Superior temporal gyrus (tissue), 1 donor: ENCODE data around the gene CIAO1.
"Not testable (repeated sequence)": the region's sequence is repeated elsewhere in the genome, so short reads cannot be mapped to it uniquely, and the experiment has no call there.

Source experiments
- DNase-seq: peaks from one replicate; pipeline ENCODE4 v3.0.0-alpha.2; 2016; ENCODE audit errors: extremely low spot score

The CIAO1 gene

DNA sequence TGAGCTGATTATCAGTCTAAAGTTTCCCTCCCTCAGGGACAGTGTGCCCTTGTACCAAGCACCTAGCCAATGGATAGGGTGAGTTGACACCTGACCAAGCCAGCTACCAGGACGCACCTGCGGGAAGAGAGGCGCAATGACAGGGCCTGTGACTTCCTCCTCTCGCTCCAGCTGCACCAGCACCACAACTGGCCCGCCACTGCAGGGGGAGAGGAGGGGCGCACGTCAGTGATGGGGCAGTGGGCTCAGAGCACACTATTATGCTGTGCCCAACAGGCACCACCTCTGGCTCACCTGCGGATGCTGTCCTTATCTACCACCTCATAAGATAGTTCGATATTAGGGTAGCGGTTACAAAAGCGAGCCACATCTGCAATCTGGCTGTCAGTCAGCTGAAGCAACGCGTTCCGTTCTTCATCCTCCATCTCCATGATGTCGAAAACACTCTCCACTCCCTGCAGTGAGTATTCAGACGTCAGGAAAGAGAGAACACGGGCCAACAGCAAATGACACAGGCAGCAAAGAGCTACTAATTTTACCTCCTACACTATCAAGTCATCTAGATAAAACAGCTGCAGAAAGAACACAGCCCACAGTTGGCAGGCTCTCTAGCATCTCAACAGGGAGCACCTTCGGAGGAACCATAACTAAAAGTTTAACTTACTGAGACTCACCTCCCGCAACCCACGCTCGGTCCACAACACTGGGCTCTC lies 10.9 kb downstream of the CIAO1 start:
- no peak for DNase-seq

GRCh38 chr2:96287273-96287856 lies 21.3 kb downstream of the CIAO1 start:
- DNase-seq = no peak

- DNase-seq = no peak
Observed at GRCh38 chr2:96291751-96292150, 25.7 kb downstream of the CIAO1 start.

DNA sequence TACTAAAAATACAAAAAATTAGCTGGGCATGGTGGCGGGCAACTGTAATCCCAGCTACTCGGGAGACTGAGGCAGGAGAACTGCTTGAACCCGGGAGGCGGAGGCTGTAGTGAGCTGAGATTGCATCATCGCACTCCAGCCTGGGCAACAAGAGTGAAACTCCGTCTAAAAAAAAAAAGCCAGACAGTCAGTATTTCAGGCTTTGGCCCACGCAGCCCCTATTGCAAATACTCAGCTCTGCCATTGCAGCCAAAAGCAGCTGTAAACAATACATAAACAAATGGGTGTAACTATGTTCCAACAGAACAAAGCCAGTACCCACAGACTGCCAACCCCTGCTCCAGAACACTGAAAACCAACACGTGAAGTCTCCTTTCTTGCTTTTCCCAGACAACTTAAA lies 28.2 kb downstream of the CIAO1 start:
- DNase-seq = not testable (repeated sequence)

DNA sequence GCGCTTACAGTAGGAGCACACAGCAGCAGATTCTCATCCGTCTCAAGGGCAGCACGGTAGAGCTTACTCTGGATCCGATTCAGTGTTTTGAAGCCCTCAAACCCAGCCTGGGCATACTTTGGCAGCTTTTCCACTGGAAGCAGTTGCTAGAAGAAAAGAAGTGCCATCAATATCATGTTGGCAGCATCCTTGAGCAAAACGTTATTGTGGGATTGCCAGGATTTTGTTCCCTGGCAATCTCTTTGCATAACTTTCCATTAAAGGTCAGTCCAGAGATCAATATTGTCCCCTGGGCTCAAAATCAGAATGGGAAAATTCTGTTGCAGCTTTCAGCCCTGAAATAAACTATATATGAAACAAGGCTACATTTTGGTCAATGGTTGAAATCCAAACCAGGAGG lies 30.9 kb downstream of the CIAO1 start:
- no peak for DNase-seq

DNA sequence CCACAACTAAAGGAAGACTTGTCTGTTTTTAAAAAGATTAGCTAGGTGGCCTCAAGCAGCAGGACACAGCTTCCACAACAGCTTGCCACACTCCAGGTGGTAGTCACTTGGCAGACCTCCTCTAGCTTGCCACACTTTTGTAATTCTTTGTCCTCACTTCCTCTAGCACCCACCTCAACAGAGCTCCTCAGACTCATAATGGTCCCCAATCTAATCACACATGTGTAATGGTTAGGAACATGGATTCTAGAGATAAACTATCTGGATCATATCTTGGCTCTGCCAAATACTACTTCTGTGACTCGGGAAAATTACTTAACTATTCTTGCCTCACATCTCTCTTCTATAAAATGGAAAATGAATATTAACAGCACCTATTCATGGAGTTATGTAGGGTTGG lies 35.8 kb downstream of the CIAO1 start:
- no peak for DNase-seq

- no peak for DNase-seq
Observed at GRCh38 chr2:96304606-96305005, 38.6 kb downstream of the CIAO1 start.

DNA sequence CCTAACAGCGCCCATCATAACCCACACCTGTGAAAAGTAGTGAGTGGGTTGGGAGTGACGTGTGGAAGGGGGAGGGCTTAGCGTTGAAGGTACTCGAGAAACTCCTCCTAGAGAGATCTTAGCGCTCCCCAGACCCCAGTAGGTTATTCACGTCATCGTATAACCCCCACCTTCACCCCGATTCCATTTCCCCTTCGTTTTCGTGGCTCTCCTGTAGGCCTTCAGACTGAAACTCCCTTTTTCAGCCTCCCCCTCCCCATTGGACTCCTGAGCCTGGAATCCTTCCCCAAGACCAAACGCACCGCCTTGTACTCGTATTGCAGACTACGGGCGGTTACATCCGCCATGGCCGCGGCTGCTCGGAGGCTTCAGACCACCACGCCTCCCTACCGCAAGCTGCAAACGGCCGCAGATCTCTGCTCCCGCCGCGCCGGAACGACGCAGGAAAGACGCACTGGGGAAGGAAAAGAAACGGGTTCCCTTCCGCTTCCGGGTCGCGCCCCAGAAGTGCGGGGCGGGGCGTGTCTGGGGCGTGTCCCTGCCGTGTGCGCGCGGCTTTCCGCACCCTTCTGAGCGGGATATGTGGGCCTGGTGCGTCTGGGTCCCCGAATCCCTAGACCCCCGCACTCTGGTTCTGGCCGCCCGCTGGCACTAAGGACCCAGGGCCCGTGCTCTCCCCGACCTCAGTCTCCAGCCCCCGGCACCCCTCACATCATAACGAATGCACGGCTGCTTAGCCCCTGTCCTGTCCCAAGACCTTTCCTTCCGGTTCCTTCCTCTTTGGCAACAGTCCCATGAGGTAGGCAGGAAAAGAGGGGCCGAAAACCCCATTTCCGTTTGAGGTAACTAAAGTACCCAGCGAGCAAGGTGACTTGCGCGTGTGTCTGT lies 39.3 kb downstream of the CIAO1 start, which contains the start of gene SNRNP200:
Gene SNRNP200 (minus strand): TSS at position 456 of the 888 bp plus-strand sequence. CDS start 109 bp downstream, at position 347.
- DNase-seq = peak; percentile 92

DNA sequence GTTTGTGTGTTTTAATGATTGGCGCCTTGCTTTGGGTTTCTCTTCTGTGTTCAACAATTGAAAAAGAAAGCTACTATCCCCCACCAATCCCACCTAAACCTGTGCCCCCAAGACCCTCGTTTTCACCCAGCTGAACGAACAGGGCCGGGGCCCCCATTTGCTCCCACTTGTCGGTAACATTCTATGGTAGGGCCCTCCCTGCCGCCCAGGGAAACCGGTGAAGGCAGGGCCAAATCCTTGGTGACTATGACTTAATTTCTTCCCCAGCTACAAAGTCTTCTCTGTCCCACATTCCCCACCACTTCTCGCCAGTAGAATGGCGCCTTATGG lies 39.9 kb downstream of the CIAO1 start:
- no peak for DNase-seq

DNA sequence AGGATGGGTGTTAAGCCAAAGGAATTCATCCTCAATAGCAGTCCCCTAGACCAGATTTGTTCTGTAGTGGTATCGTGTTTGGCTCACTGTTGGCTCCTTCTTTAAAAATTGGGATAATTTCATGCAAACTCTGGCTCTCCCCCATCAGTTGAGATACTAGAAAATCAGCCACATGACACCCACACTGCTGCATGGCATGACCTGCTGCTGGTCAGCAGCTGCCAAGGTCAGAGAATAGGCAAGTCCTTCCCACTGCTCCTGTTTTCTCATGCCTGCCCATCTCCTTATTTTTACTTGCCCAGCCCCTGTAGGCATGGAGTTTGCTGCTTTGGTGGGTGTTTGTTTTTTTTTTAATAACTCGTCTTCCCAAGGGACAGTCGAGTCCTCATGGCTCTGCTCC lies 40.3 kb downstream of the CIAO1 start:
- DNase-seq = no peak

DNA sequence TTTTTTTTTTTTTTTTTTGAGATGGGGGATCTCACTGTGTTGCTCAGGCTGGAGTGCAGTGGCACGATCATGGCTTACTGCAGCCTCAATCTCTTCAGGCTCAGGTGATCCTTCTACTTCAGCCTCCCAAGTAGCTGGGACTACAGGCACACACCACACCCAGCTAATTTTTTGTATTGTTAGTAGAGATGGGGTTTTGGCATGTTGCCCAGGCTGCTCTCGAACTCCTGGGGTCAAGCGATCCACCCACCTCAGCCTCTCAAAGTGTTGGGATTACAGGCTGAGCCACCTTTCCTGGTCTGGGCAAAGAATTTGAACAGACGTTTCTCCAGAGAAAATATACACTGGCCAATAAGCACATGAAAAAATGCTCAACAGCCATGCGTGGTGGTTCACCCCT lies 42.2 kb downstream of the CIAO1 start:
- DNase-seq = no peak

- DNase-seq = no peak
Observed at GRCh38 chr2:96315005-96315399, 49.0 kb downstream of the CIAO1 start.

DNA sequence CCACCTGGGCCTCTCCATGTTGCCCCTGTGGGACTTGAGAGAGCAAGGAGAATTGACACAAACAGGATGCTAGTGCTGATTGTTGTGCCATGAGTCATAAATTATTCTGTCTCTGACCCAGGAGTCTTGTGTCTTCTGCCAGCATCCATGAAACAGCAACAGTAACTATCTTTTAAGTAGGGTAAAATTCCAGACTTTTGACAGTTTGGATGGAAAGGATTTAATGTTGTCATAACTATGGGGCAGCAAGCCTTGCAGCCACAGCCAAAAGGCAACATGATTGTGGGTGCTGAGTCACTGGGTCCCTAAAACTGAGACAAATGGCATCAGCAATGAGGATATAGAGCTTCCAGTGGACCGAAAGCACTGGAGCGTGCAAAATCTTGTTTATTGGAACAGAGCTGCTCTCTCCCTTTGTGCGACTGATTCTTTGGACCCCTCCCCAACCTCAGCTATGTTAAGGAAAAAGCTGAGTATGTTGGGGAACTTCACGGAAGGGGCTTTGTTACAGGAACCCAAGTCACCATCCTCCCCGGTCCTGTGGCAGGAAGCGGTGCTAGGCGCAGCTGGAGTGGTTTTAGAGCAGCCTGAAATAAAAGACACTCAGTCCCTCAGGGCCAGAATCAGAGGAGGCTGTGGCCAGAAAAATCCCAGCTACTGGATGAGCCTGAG lies 49.5 kb downstream of the CIAO1 start:
- DNase-seq = no peak

- no peak for DNase-seq
Observed at GRCh38 chr2:96316999-96317398, 51.0 kb downstream of the CIAO1 start.

DNA sequence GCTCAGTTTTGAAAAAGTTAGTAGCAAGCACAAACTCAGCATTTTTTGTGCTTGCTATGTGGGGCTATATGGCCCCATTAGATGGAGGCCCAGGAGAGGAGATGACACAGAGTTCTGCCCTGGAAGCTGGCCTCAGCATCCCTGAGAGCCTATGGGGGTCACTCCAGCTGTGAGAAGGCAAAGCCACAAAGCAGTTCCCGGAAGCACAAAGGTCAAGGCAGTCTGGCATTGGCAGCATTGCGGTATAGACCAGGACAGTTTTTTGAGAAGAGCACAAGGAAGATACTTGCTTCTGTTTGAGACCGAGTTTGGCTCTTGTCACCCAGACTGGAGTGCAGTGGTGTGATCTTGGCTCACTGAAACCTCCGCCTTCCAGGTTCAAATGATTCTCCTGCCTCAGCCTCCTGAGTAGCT lies 51.6 kb downstream of the CIAO1 start:
- no peak for DNase-seq

DNA sequence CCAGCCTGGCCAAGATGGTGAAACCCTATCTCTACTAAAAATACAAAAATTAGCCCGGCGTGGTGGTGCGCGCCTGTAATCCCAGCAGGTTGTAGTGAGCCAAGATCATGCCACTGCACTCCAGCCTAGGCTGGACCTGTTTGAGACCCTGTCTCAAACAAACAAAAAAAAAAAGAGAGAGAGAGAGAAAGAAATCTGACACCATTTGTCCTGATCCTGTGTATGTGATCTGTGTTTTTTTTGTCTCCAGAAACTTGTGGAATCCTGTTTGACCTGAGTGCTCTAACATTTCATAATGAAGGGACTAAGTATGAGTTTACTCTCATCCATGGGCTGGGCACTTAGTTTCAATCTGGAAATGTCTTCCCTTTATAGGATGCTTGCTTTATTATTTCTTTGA lies 52.7 kb downstream of the CIAO1 start:
- no peak for DNase-seq

DNA sequence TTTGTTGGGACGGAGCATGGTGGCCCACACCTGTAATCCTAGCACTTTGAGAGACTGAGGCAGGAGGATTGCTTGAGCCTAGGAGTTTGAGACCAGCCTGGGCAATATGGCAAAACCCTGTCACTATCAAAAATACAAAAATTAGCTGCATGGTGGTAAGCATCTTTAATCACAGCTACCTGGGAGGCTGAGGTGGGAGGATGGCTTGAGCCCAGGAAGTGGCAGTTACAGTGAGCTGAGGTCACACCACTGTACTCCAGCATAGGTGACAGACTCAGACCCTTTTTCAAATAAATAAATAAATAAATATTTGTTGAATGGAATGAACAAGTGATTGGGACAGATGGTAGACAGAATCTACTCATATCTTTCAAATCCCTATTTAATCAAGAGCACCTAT lies 53.4 kb downstream of the CIAO1 start:
- no peak for DNase-seq

DNA sequence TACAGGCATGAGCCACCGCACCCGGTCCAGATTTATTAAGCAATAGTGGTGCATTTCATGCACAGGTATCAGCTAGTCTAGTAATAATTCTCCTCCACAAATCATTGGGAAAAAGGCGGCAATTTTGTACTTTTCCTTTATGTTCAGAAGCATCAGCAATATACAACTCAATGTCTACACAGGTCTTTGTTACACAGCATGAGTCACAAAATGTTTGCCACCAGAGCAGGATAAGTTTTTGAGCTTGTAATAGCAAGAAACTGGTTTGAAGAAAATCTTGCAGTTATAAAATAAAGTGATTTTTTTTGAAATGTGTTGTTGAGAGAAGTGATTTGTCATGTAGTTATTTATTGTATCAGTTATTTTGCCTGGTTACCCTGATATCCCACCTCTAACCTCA lies 54.3 kb downstream of the CIAO1 start:
- no peak for DNase-seq

DNA sequence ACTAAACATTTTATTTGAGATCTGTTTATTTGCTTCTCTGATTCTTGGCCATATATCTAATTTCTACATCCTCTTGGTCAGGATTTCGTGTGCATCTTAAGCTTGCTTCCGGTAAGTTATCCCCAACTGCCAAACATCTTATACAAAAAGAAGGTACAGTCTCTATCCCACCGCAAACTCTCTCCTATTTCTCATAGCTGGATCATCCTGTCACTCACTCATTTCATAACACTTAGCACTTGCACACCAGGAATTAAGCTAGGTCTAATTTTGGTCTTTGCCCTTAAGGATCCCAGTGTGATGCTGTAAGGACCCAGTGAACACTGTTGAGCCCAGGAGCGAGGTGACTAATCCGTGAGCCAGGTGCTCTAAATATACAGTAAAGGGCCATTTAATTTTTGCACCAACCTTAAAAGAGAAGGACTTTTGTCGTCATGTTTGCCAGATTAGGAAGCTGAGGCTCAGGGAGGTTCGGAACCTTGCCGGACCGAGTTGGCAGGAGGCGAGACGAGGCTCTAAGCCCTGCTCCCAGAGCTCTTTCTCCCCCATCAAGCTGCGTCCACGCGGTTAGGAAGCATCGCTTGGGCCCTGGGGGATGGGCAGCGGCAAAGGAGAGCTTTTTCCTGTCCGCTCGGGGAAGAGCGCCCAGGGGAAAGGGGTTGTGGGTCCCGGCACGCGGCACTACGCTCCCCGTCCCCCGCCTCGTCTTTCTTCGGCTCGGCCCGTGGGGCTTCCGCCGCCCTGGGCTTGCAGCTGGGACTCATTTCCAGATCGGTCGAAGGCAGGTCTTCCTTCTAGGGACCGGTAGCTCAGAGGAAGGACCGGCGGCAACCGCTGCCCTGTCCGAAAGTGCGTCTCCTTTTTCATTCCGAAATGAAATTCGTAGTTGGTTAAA lies 55.0 kb downstream of the CIAO1 start:
- DNase-seq = peak; percentile 23
